ENCODE measurements around the gene AUTS2. TPM values are rescaled to one million over a fixed set of nuclear protein-coding genes. Genes with fewer than 3 reads are reported as not detected.

AUTS2 gene
- polyA plus RNA-seq, 3 donors: 0.08 to 0.35 TPM; not detected in 1

DNA sequence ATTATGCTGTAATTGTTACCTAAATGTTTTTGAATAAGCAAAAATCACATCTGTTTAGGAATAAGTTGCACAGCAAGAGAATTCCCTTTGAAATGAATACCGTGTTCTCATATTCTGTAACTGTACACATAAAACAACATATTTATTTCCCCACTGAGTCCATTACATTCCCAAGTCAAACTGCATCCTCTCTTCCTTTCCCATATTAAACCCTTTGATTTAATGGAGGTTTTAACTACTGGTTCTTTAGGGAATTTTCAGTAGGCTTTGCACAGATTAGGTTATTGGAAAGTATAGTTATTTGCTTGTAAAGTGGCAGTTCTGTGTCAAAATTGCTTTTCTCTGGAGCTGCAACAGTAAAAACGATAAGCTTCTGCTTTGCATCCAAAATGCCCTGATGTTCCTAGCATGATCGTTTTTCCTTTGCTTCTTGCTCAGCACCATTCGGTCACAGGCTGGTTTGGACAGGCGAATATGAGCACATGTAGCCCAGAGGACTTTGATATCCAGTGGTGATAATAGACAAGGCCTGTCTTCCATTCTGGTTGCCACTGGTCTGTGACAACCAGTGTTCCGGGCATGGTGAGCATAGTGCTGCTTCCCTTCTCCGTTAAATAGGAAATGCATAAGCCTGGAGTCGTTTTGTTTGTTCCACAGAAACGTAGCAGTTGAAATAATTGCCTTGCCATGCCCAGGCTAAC, 696.1 kb downstream of the AUTS2 start:
- Histone ChIP-seq H3K4me3 (replicated peaks in 1 of 3; ENCODE audit: low read depth in 2 of 3, low read length in 3 of 3) (no peak overlapping the region), H3K36me3 (replicated peaks in 1 of 2; ENCODE audit: control insufficient read depth in 1 of 2, insufficient read depth in 2 of 2, low read length in 2 of 2) (no peaks in the 10 kb centered on the region), H3K4me2 (replicated peaks; ENCODE audit: extremely low read depth, low read length, poor library complexity, severe bottlenecking) (no peak overlapping the region), H3K79me2 (ENCODE audit: insufficient read depth, low read length) (no peaks in the 10 kb centered on the region), H3K9ac (ENCODE audit: insufficient read depth, low read length, poor library complexity, severe bottlenecking) (no peak overlapping the region), H3K9me3 (replicated peaks in 1 of 2; ENCODE audit: control insufficient read depth in 1 of 2, insufficient read depth in 1 of 2, low read length in 2 of 2) (no peaks in the 10 kb centered on the region), H3K4me1 (ENCODE audit: control insufficient read depth in 1 of 2, insufficient read depth in 2 of 2, low read length in 2 of 2) (no peaks in the 10 kb centered on the region), H2AFZ (ENCODE audit: insufficient read depth, low read depth, low read length, poor library complexity, severe bottlenecking) (no peak overlapping the region), H4K20me1 (ENCODE audit: insufficient read depth, low read length) (no peaks in the 10 kb centered on the region), H3K27me3 (ENCODE audit: control insufficient read depth in 2 of 2, insufficient read depth in 2 of 2, low read length in 2 of 2) (no peaks in the 10 kb centered on the region), H3K27ac (ENCODE audit: low read depth in 1 of 2, low read length in 2 of 2) (no peak overlapping the region)
- no peak for TF ChIP-seq CTCF (IDR thresholded peaks at IDR 0.05)
- H3K27me3 Mint-ChIP-seq (ENCODE audit: low read depth in 3 of 3): no peaks in the 10 kb centered on the region
- intact Hi-C loops (cut with micrococcal nuclease): no loop called here
- WGBS (ENCODE audit: insufficient coverage): 91% methylated on average over 7 of the region's 9 CpGs
- H3K4me3 Mint-ChIP-seq: no peak overlapping the region
- DNase-seq: no peak
- H3K4me1 Mint-ChIP-seq: no peaks in the 10 kb centered on the region
- H3K9me3 Mint-ChIP-seq: peaks cover 0 to 4% (median 0%) of the 10 kb centered on the region in 7 donors
- H3K27ac Mint-ChIP-seq: no peak overlapping the region
- no peaks in the 10 kb centered on the region for H3K36me3 Mint-ChIP-seq

DNA sequence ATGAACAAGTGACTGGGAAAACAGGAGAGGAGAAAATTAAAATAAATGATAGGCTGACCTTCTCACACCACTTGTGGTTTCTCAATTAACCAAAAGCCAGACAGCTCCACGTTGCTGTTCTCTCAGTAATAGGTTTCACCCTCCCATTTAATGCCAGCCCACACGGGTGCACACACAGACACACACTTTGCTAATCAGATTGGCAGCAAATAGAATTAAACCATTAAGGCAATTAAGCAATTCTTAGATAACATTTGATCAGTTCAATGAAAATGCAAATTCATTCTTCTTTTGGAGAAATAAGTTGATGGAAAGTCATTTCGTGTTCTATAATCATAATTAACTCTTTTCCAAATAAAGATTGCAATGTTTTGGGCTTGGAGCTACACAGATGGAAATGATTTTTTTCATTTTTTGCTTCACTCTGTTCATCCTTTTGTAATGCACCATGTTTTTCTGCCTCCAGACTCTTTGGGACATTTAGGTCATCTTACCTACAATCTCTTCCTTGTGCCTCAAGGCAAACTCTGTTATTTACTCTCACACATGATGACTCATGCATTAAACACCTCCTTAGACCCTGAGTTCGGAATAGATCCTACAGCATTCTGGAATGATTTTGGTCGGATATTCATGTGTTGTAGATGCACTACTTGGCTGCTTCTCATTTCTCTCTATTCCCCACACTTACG, 700.7 kb downstream of the AUTS2 start:
- no peaks in the 10 kb centered on the region for H3K27me3 ChIP-seq (ENCODE audit: control insufficient read depth in 2 of 2, insufficient read depth in 2 of 2, low read length in 2 of 2)
- no peak overlapping the region for H3K9ac ChIP-seq (ENCODE audit: insufficient read depth, low read length, poor library complexity, severe bottlenecking)
- Mint-ChIP-seq H3K36me3 (no peaks in the 10 kb centered on the region), H3K9me3 (peaks cover 0 to 4% (median 0%) of the 10 kb centered on the region in 7 donors), H3K27me3 (ENCODE audit: low read depth in 3 of 3) (no peaks in the 10 kb centered on the region), H3K27ac (no peak overlapping the region), H3K4me1 (no peaks in the 10 kb centered on the region), H3K4me3 (no peak overlapping the region)
- no peaks in the 10 kb centered on the region for H3K9me3 ChIP-seq (replicated peaks in 1 of 2; ENCODE audit: control insufficient read depth in 1 of 2, insufficient read depth in 1 of 2, low read length in 2 of 2)
- no peak overlapping the region for H3K4me2 ChIP-seq (replicated peaks; ENCODE audit: extremely low read depth, low read length, poor library complexity, severe bottlenecking)
- no peaks in the 10 kb centered on the region for H3K36me3 ChIP-seq (replicated peaks in 1 of 2; ENCODE audit: control insufficient read depth in 1 of 2, insufficient read depth in 2 of 2, low read length in 2 of 2)
- intact Hi-C loops (cut with micrococcal nuclease): no loop called here
- H3K4me3 ChIP-seq (replicated peaks in 1 of 3; ENCODE audit: low read depth in 2 of 3, low read length in 3 of 3): no peak overlapping the region
- H2AFZ ChIP-seq (ENCODE audit: insufficient read depth, low read depth, low read length, poor library complexity, severe bottlenecking): no peak overlapping the region
- no peak for TF ChIP-seq CTCF (IDR thresholded peaks at IDR 0.05)
- H3K4me1 ChIP-seq (ENCODE audit: control insufficient read depth in 1 of 2, insufficient read depth in 2 of 2, low read length in 2 of 2): no peaks in the 10 kb centered on the region
- no peak overlapping the region for H3K27ac ChIP-seq (ENCODE audit: low read depth in 1 of 2, low read length in 2 of 2)
- no peaks in the 10 kb centered on the region for H3K79me2 ChIP-seq (ENCODE audit: insufficient read depth, low read length)
- DNase-seq: no peak
- H4K20me1 ChIP-seq (ENCODE audit: insufficient read depth, low read length): no peaks in the 10 kb centered on the region
- WGBS (ENCODE audit: insufficient coverage): no CpG with 5 or more reads among the region's 6 CpGs

Data from CD14-positive monocyte (primary cell).